ENCODE results near the gene RILPL2.
"Not testable (repeated sequence)": the region's sequence is repeated elsewhere in the genome, so short reads cannot be mapped to it uniquely, and the experiment has no call there.

Gene RILPL2

GRCh38 chr12:123436017-123436964, at the start of gene RILPL2:
RILPL2 (minus strand) TSS chr12:123436684; CDS start chr12:123436420, 264 bp downstream.
- POLR2A ChIA-PET = no interaction called here
- peak; percentile 81 for DNase-seq (ENCODE audit: extremely low spot score)
- TF ChIP-seq SP1 (IDR thresholded peaks at IDR 0.05) = no peak
- TF ChIP-seq L3MBTL2 (conservative IDR thresholded peaks at IDR 0.05) = peak; percentile 71
- CTCF ChIA-PET = no interaction called here

GRCh38 chr12:123485756-123486155, 49.3 kb upstream of the RILPL2 start:
- TF ChIP-seq ELF4 (IDR thresholded peaks at IDR 0.05) (no peak), TARDBP (IDR thresholded peaks at IDR 0.05) (no peak), NFRKB (IDR thresholded peaks at IDR 0.05) (no peak), SUZ12 (IDR thresholded peaks at IDR 0.05) (no peak), L3MBTL2 (conservative IDR thresholded peaks at IDR 0.05) (no peak), LEF1 (IDR thresholded peaks at IDR 0.05; ENCODE audit: borderline replicate concordance) (no peak), FOXK2 (IDR thresholded peaks at IDR 0.05) (no peak), FOXM1 (IDR thresholded peaks at IDR 0.05; ENCODE audit: borderline replicate concordance) (no peak), ARNT (IDR thresholded peaks at IDR 0.05) (no peak), HDGF (IDR thresholded peaks at IDR 0.05; ENCODE audit: borderline replicate concordance) (no peak), FOXA1 (IDR thresholded peaks at IDR 0.05) (no peak), CTBP1 (IDR thresholded peaks at IDR 0.05; ENCODE audit: borderline replicate concordance) (no peak), PKNOX1 (IDR thresholded peaks at IDR 0.05) (no peak)
- ChIA-PET CTCF (no interaction called here), POLR2A (no interaction called here)
- DNase-seq (ENCODE audit: extremely low spot score) = no peak

- ChIA-PET CTCF (no interaction called here), POLR2A (interaction anchor here (1.2 kb wide), 1 partner anchor 101 kb away, joined by 4 read pairs; the partner anchor contains the start of gene TMED2)
- no peak for DNase-seq (ENCODE audit: extremely low spot score)
- no peak for TF ChIP-seq LEF1 (IDR thresholded peaks at IDR 0.05; ENCODE audit: borderline replicate concordance)
- no peak for TF ChIP-seq ZNF384 (IDR thresholded peaks at IDR 0.05)
- no peak for TF ChIP-seq FOXA1 (IDR thresholded peaks at IDR 0.05)
- no peak for TF ChIP-seq HDGF (IDR thresholded peaks at IDR 0.05; ENCODE audit: borderline replicate concordance)
- TF ChIP-seq FOXK2 (IDR thresholded peaks at IDR 0.05) = no peak
- no peak for TF ChIP-seq L3MBTL2 (conservative IDR thresholded peaks at IDR 0.05)
- no peak for TF ChIP-seq CTBP1 (IDR thresholded peaks at IDR 0.05; ENCODE audit: borderline replicate concordance)
- no peak for TF ChIP-seq ELF4 (IDR thresholded peaks at IDR 0.05)
- no peak for TF ChIP-seq NFRKB (IDR thresholded peaks at IDR 0.05)
- TF ChIP-seq SP1 (IDR thresholded peaks at IDR 0.05) = no peak
- TF ChIP-seq FOXM1 (IDR thresholded peaks at IDR 0.05; ENCODE audit: borderline replicate concordance) = no peak
- no peak for TF ChIP-seq ARNT (IDR thresholded peaks at IDR 0.05)
- no peak for TF ChIP-seq PKNOX1 (IDR thresholded peaks at IDR 0.05)
- TF ChIP-seq SUZ12 (IDR thresholded peaks at IDR 0.05) = no peak
- TF ChIP-seq BHLHE40 (IDR thresholded peaks at IDR 0.05; ENCODE audit: borderline replicate concordance) = no peak
Measured at GRCh38 chr12:123483602-123484248, 47.2 kb upstream of the RILPL2 start.

GRCh38 chr12:123482876-123483275, 46.4 kb upstream of the RILPL2 start:
- DNase-seq (ENCODE audit: extremely low spot score) = no peak
- ChIA-PET CTCF (no interaction called here), POLR2A (interaction anchor here (1.2 kb wide), 1 partner anchor 101 kb away, joined by 4 read pairs; the partner anchor contains the start of gene TMED2)
- no peak for TF ChIP-seq SP1 (IDR thresholded peaks at IDR 0.05)
- TF ChIP-seq NFRKB (IDR thresholded peaks at IDR 0.05) = no peak
- TF ChIP-seq ZNF384 (IDR thresholded peaks at IDR 0.05) = no peak
- TF ChIP-seq PKNOX1 (IDR thresholded peaks at IDR 0.05) = no peak
- TF ChIP-seq LEF1 (IDR thresholded peaks at IDR 0.05; ENCODE audit: borderline replicate concordance) = no peak
- TF ChIP-seq ARNT (IDR thresholded peaks at IDR 0.05) = no peak
- no peak for TF ChIP-seq FOXK2 (IDR thresholded peaks at IDR 0.05)
- no peak for TF ChIP-seq FOXM1 (IDR thresholded peaks at IDR 0.05; ENCODE audit: borderline replicate concordance)
- no peak for TF ChIP-seq BHLHE40 (IDR thresholded peaks at IDR 0.05; ENCODE audit: borderline replicate concordance)

GRCh38 chr12:123481251-123481650, 44.8 kb upstream of the RILPL2 start:
- POLR2A ChIA-PET; DNase-seq (ENCODE audit: extremely low spot score); CTCF ChIA-PET: not testable (repeated sequence)

- TF ChIP-seq FOXK2 (IDR thresholded peaks at IDR 0.05) (no peak), L3MBTL2 (conservative IDR thresholded peaks at IDR 0.05) (no peak), ZNF384 (IDR thresholded peaks at IDR 0.05) (no peak), SP1 (IDR thresholded peaks at IDR 0.05) (no peak), PKNOX1 (IDR thresholded peaks at IDR 0.05) (no peak), CTBP1 (IDR thresholded peaks at IDR 0.05; ENCODE audit: borderline replicate concordance) (no peak), LEF1 (IDR thresholded peaks at IDR 0.05; ENCODE audit: borderline replicate concordance) (no peak), HDGF (IDR thresholded peaks at IDR 0.05; ENCODE audit: borderline replicate concordance) (no peak), TARDBP (IDR thresholded peaks at IDR 0.05) (no peak)
- CTCF ChIA-PET = no interaction called here
- DNase-seq (ENCODE audit: extremely low spot score) = no peak
- POLR2A ChIA-PET = no interaction called here
Measured at GRCh38 chr12:123479442-123480180, 43.1 kb upstream of the RILPL2 start.
